Measurements from ENCODE around the gene NPPA.
A peak's percentile ranks its signal among the peaks of the same experiment; 100 is the strongest.
"Not testable (repeated sequence)": the region's sequence is repeated elsewhere in the genome, so short reads cannot be mapped to it uniquely, and the experiment has no call there.

Gene NPPA

GRCh38 chr1:11807133-11807532, 40.5 kb downstream of the NPPA start:
- no peak for DNase-seq (ENCODE audit: low spot score)

DNA sequence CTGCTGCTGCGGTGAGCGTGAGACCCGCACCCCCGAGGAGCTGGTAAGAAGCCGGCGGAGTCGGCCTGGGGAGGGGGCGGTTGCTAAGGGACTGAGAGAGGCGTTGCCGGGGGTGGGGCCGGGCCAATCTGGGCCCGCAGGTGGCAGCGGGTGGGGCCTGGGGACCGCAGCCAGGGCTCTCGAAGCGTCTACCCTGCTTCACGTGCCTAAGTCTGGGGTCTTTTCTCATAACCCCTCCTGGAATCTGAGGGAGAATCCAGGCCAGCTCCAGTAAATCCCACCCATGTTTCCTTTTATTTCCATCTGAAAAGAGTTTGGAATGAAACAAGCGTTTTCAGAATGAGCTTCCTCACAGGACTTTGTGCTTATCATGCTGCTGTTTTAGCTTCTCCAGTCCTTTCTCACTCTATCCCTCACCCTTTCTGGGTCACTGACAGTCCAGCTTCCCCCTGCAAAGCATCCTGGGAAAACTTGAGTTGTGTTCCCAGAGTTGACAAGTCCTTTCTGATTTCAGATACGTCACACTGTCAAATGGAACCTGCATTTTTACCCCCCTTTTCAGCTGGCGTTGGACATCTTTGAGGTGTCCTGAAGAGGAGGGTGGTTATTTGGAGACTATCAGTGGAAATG, 41.2 kb downstream of the NPPA start:
- no peak for DNase-seq (ENCODE audit: low spot score)

- peak; percentile 100 for DNase-seq (ENCODE audit: low spot score)
These were observed 41.9 kb downstream of the NPPA start, which contains the start of the genes CLCN6 and MTHFR for GRCh38 chr1:11805422-11806306. Gene CLCN6 (plus strand): TSS chr1:11806191. CDS start chr1:11806263, 72 bp downstream. Gene MTHFR (minus strand): TSS chr1:11805964. CDS start chr1:11803116, 2,848 bp downstream.

- no peak for DNase-seq (ENCODE audit: low spot score)
These were observed 42.7 kb downstream of the NPPA start for GRCh38 chr1:11804666-11805421.

DNA sequence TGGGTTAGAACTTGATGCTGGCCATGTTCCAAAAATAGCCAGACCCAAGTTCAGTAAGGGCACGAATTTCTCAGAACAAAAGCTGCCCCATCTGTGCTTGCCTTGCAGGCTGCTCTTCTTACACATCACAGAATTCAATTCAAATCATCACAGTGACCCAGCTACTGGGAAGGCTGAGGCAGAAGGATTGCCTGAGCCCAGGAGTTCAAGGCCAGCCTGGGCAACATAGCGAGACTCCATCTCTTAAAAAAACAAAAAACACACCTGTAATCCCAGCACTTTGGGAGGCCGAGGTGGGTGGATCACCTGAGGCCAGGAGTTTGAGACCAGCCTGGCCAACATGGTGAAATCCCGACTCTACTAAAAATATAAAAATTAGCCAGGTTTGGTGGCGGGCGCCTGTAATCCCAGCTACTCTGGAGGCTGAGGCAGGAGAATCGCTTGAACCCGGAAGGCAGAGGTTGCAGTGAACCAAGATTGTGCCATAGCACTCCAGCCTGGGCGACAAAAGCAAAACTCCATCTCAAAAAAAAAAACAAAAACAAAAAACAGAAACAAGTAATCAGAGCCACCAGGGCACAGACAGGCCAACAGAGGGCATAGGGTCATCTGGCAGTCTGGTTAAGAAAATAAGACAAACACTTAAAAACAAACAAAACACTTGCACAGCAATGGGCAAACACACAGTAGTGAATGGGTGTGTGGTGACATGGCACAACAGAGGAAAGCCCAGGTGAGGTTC, 43.5 kb downstream of the NPPA start:
- DNase-seq (ENCODE audit: low spot score) = not testable (repeated sequence)

GRCh38 chr1:11802973-11803885, 44.4 kb downstream of the NPPA start:
- DNase-seq (ENCODE audit: low spot score) = peak; percentile 92

- DNase-seq (ENCODE audit: low spot score) = no peak
These were observed 45.0 kb downstream of the NPPA start for GRCh38 chr1:11802616-11802972.

GRCh38 chr1:11800756-11801433, 46.7 kb downstream of the NPPA start:
- DNase-seq (ENCODE audit: low spot score) = no peak

DNA sequence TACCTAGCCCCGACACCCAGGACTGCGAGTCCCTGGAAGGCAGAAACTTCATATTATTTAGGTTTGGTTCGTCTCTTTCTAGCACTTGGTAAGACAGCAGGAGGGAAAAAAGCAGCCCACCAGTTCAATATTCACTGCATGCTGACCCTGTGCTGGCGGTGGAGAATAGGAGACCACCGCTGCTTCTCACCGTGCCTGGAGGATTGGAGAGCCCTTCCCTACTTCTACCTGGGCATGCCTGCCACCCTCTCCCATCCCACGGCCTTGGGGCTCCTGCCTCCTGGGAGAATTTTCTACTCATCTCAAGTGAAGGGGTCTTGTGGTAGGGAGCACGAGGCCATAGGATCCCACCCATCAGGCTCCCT, 47.2 kb downstream of the NPPA start:
- DNase-seq (ENCODE audit: low spot score) = no peak

GRCh38 chr1:11799896-11800295, 47.7 kb downstream of the NPPA start:
- no peak for DNase-seq (ENCODE audit: low spot score)

- no peak for DNase-seq (ENCODE audit: low spot score)
These were observed 48.5 kb downstream of the NPPA start for GRCh38 chr1:11799099-11799498.

- no peak for DNase-seq (ENCODE audit: low spot score)
These were observed 49.9 kb downstream of the NPPA start for GRCh38 chr1:11797525-11798216.

GRCh38 chr1:11796036-11796828, 51.4 kb downstream of the NPPA start:
- DNase-seq (ENCODE audit: low spot score) = no peak
